Adrenal gland (tissue), 12 donors: ENCODE measurements around the gene FHAD1. TPM values are rescaled to one million over a fixed set of nuclear protein-coding genes. Genes with fewer than 3 reads are reported as not detected.

Source experiments
- DNase-seq, 7 donors: peaks; one replicate each; pipeline ENCODE4 v3.0.0-alpha.2; 2019 to 2020
- H3K27ac ChIP-seq, 5 donors: fragments of 200-600 bp; sonication (generic) in 4 of 5; 1 replicate in 3 of 5; 2 replicates in 2 of 5; pipeline versions ENCODE4 v1.5.1 to v1.8.0; 2016 to 2020; ENCODE audit warnings: mild to moderate bottlenecking in 1 of 5
- H3K27me3 ChIP-seq: fragments of 200-600 bp; 2 replicates; pipeline ENCODE4 v1.8.0; 2021
- H3K36me3 ChIP-seq, 2 donors: fragments of 200-600 bp; replicated peaks in 1 of 2; 1 replicate in 1 of 2; 2 replicates in 1 of 2; pipeline versions ENCODE4 v1.5.1 to v1.8.0; 2018 to 2022
- H3K4me1 ChIP-seq, 2 donors: fragments of 200-600 bp; replicated peaks in 1 of 2; 1 replicate in 1 of 2; 2 replicates in 1 of 2; pipeline versions ENCODE4 v1.5.1 to v1.8.0; 2018 to 2021
- H3K4me3 ChIP-seq, 4 donors: fragments of 200-600 bp; sonication (generic) in 3 of 4; one replicate each; pipeline ENCODE4 v1.5.1; 2016 to 2018
- H3K9me3 ChIP-seq, 3 donors: fragments of 200-600 bp; sonication (generic) in 1 of 3; replicated peaks in 1 of 3; 1 replicate in 2 of 3; 2 replicates in 1 of 3; pipeline versions ENCODE4 v1.5.1 to v1.8.0; 2016 to 2021
- CTCF ChIP-seq, 6 experiments: fragments of 450-650 bp in 4 of 6; fragments of 200-600 bp in 2 of 6; sonication (generic) in 1 of 6; IDR thresholded peaks; 1 replicate in 5 of 6; 2 replicates in 1 of 6; pipeline versions ENCODE4 v1.5.1 to v1.8.0; 2016 to 2021; ENCODE audit warnings: antibody characterized with exemption in 6 of 6, mild to moderate bottlenecking in 2 of 6, moderate library complexity in 1 of 6
- POLR2A ChIP-seq, 2 donors: fragments of 450-650 bp; IDR thresholded peaks; one replicate each; pipeline ENCODE4 v1.6.1; 2017; ENCODE audit warnings: antibody characterized with exemption in 2 of 2, mild to moderate bottlenecking in 2 of 2, moderate library complexity in 1 of 2
- WGBS, 4 donors: extraction: QIAGEN DNeasy Blood & Tissue Kit in 2 of 4; methylation state at CpG; one replicate each; pipeline versions ENCODE4 v1.1.5 to v1.1.7; 2013 to 2017; 5-methylcytosine and 5-hydroxymethylcytosine counted together
- intact Hi-C, 2 donors: fragments of 100-400 bp; cut with DNase I; formaldehyde crosslinking; loops; one replicate each; pipeline versions ENCODE4 v1.14.1 to v1.15.0; 2022 to 2023
- polyA plus RNA-seq, 3 donors: library from polyadenylated mRNA; stranded (reverse); fragments of 200-250 nt in 2 of 3; fragments of 350-450 nt in 1 of 3; fragmentation: Illumina TruSeq in 1 of 3; extraction: RNeasy Lipid Tissue Mini Kit (QIAGEN cat#74804) in 1 of 3; gene quantifications; one replicate each; pipeline ENCODE4 v1.2.3, GENCODE V29; 2013 to 2014
- total RNA-seq, 9 donors: library from RNA; depleted of rRNA in 4 of 9; stranded (reverse); fragments of >200 nt in 4 of 9; fragments of 120-200 nt in 1 of 9; fragmentation: NEBNext Ultra II Directional in 1 of 9; extraction: Animal tissue kit (Norgen Biotek cat#: 25700) in 1 of 9; gene quantifications; one replicate each; pipeline versions ENCODE4 v1.1.0 to v1.2.4, GENCODE V29; 2013 to 2023
- donor health status: healthy with polysubstance abuse.
- donor health status: Bipolar disorder and iron deficiency.
- donor health status: DM: yes; HTN: yes; CAD: no.
- donor health status: DM: no; HTN: no; CAD: no.
- donor health status: DM: no; HTN: no; CAD: no.
- donor health status: DM: yes; HTN: yes; CAD: no.

The FHAD1 gene
- total and polyA plus RNA-seq, 12 donors: 0.09 to 1.6 (median 0.57) TPM; not detected in 1

- no peaks in the 10 kb centered on the region for H3K36me3 ChIP-seq
- H3K27me3 ChIP-seq: no peaks in the 10 kb centered on the region
- TF ChIP-seq CTCF (IDR thresholded peaks at IDR 0.05): no peak
- no peak for TF ChIP-seq POLR2A (IDR thresholded peaks at IDR 0.05)
- intact Hi-C loops: no loop called here
- DNase-seq: peak in 6 of 7 donors; percentile 53 to 74 (median 66)
- peaks cover 29 to 78% of the 10 kb centered on the region in 2 donors for H3K4me1 ChIP-seq
- H3K4me3 ChIP-seq: no peak overlapping the region
- no peaks in the 10 kb centered on the region for H3K9me3 ChIP-seq
- 20 to 36% (median 23%) methylated on average over 7 of the region's 7 CpGs for WGBS, 4 donors
- peak overlapping the region; percentile 30 to 83 (median 49) for H3K27ac ChIP-seq
These were observed 33.6 kb upstream of the FHAD1 start for GRCh38 chr1:15213341-15213821.

DNA sequence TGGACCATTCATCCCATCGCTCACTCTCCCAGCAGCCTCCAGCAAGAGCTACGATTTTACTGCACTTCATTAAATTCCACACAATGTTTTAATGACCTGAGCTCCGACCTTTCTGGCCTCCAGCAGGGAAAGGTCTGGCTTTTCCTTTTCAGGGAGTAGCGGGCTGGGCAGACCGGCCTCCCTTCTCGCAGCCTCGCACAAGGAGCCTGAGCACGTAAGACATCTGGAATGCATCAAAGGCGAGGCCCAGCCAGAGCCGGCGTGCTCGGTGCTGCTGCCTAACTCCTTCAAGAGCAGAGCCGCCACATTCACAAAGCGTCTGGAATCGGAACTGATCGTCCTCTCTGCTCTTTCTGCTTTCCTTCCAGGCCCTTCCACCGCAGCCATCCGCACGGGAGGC is 32.5 kb upstream of the FHAD1 start:
- intact Hi-C loops: no loop called here
- peak in 4 of 7 donors; percentile 19 to 64 (median 50) for DNase-seq

GRCh38 chr1:15215116-15215515 is 31.9 kb upstream of the FHAD1 start:
- no peak for DNase-seq
- peaks cover 0 to 13% of the 10 kb centered on the region in 2 donors for H3K36me3 ChIP-seq
- 80 to 91% (median 86%) methylated on average over 6 to 23 of the region's 23 CpGs for WGBS, 4 donors
- H3K4me3 ChIP-seq: no peak overlapping the region
- H3K27me3 ChIP-seq: no peaks in the 10 kb centered on the region
- TF ChIP-seq POLR2A (IDR thresholded peaks at IDR 0.05): no peak
- TF ChIP-seq CTCF (IDR thresholded peaks at IDR 0.05): no peak
- no peaks in the 10 kb centered on the region for H3K9me3 ChIP-seq
- intact Hi-C loops: no loop called here
- H3K27ac ChIP-seq: peak overlapping the region in 4 of 5 donors; percentile 7 to 78 (median 64)
- H3K4me1 ChIP-seq: peaks cover 27 to 72% of the 10 kb centered on the region in 2 donors

More for the DNA sequence above, 32.5 kb upstream of the FHAD1 start:
- peaks cover 0 to 8% of the 10 kb centered on the region in 2 donors for H3K36me3 ChIP-seq
- H3K9me3 ChIP-seq: no peaks in the 10 kb centered on the region
- 66 to 82% (median 76%) methylated on average over 18 to 19 of the region's 19 CpGs for WGBS, 4 donors
- H3K27me3 ChIP-seq: no peaks in the 10 kb centered on the region
- peak overlapping the region in 4 of 5 donors; percentile 7 to 78 (median 64) for H3K27ac ChIP-seq
- no peak overlapping the region for H3K4me3 ChIP-seq
- H3K4me1 ChIP-seq: peaks cover 29 to 78% of the 10 kb centered on the region in 2 donors
- TF ChIP-seq CTCF (IDR thresholded peaks at IDR 0.05): no peak
- TF ChIP-seq POLR2A (IDR thresholded peaks at IDR 0.05): no peak

GRCh38 chr1:15217654-15218053 is 29.4 kb upstream of the FHAD1 start:
- TF ChIP-seq POLR2A (IDR thresholded peaks at IDR 0.05) (no peak), CTCF (IDR thresholded peaks at IDR 0.05) (no peak)
- H3K27me3 ChIP-seq: no peaks in the 10 kb centered on the region
- no peak overlapping the region for H3K4me3 ChIP-seq
- 91 to 100% (median 92%) methylated on average over 1 of the region's 1 CpG for WGBS, 4 donors
- intact Hi-C loops: no loop called here
- H3K9me3 ChIP-seq: no peaks in the 10 kb centered on the region
- peaks cover 0 to 13% of the 10 kb centered on the region in 2 donors for H3K36me3 ChIP-seq
- peak overlapping the region in 2 of 5 donors; percentile 32 to 61 for H3K27ac ChIP-seq
- no peak for DNase-seq
- H3K4me1 ChIP-seq: peaks cover 18 to 53% of the 10 kb centered on the region in 2 donors
